ENCODE results near the gene NUP107. TPM values are rescaled to one million over a fixed set of nuclear protein-coding genes. Genes with fewer than 3 reads are reported as not detected.
"Not testable (repeated sequence)": the region's sequence is repeated elsewhere in the genome, so short reads cannot be mapped to it uniquely, and the experiment has no call there.

NUP107 gene
- total RNA-seq, 2 experiments from 2014 or later, result 91.2 to 106 TPM

GRCh38 chr12:68673788-68674187, 13.0 kb upstream of the NUP107 start:
- Mint-ChIP-seq H3K27ac (peak overlapping the region; percentile 90), H3K9me3 (no peaks in the 10 kb centered on the region), H3K36me3 (peaks cover 5% of the 10 kb centered on the region), H3K4me1 (peaks cover 34% of the 10 kb centered on the region), H3K27me3 (no peaks in the 10 kb centered on the region), H3K4me3 (peak overlapping the region; percentile 64)
- DNase-seq (no peak), ATAC-seq (ENCODE audit: low read depth) (peak; percentile 63)
- POLR2A ChIA-PET, result interaction anchor here (0.6 to 1.0 kb wide), 2 partner anchors 8 to 22 kb away, joined by 4 to 6 read pairs; no protein-coding TSS in a partner anchor

DNA sequence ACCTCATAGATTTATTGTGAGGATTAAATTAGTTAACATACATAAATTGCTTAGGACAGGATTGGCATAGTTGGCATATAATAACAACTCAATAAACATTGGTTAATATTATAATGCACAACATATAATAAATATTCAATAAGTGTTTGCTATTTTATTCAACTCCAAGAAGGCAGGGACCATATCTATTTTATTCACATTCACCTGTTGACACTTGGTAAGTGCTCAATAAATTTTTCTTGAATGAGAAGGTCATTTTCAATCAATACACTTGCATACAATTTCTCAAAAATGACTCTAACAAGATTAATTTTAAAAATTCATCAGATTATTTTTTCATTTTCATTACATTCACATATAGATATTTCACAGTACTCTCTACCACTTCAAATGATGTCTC, 12.4 kb upstream of the NUP107 start:
- no peaks in the 10 kb centered on the region for H3K27me3 Mint-ChIP-seq
- peaks cover 37% of the 10 kb centered on the region for H3K4me1 Mint-ChIP-seq
- ATAC-seq (ENCODE audit: low read depth) (no peak), DNase-seq (no peak)
- H3K27ac Mint-ChIP-seq, result peak overlapping the region; percentile 91
- POLR2A ChIA-PET, result interaction anchor here (1.3 to 1.9 kb wide), 4 partner anchors 9 to 133 kb away, joined by 4 to 8 read pairs (median 6); partner anchors contain the start of genes MDM2 and NUP107
- peaks cover 6% of the 10 kb centered on the region for H3K36me3 Mint-ChIP-seq
- H3K9me3 Mint-ChIP-seq, result no peaks in the 10 kb centered on the region
- H3K4me3 Mint-ChIP-seq, result peak overlapping the region; percentile 73

- DNase-seq (peak; percentile 70), ATAC-seq (ENCODE audit: low read depth) (peak; percentile 92)
- Mint-ChIP-seq H3K9me3 (no peaks in the 10 kb centered on the region), H3K4me1 (peaks cover 39% of the 10 kb centered on the region), H3K27me3 (no peaks in the 10 kb centered on the region), H3K36me3 (peaks cover 6% of the 10 kb centered on the region), H3K4me3 (peak overlapping the region; percentile 73), H3K27ac (peak overlapping the region; percentile 91)
- POLR2A ChIA-PET, result interaction anchor here (1.0 to 2.1 kb wide), 6 partner anchors 10 to 133 kb away, joined by 3 to 9 read pairs (median 6); partner anchors contain the start of genes MDM2 and NUP107
Measured at GRCh38 chr12:68675101-68675842, 11.5 kb upstream of the NUP107 start.

- POLR2A ChIA-PET, result interaction anchor here (0.7 to 2.1 kb wide), 2 partner anchors 8 to 10 kb away, joined by 3 to 9 read pairs; no protein-coding TSS in a partner anchor
- H3K27me3 Mint-ChIP-seq; H3K36me3 Mint-ChIP-seq; H3K4me3 Mint-ChIP-seq; DNase-seq; H3K27ac Mint-ChIP-seq; ATAC-seq (ENCODE audit: low read depth); H3K9me3 Mint-ChIP-seq: not testable (repeated sequence)
- peaks cover 33% of the 10 kb centered on the region for H3K4me1 Mint-ChIP-seq
Measured at GRCh38 chr12:68676854-68677253, 9.9 kb upstream of the NUP107 start.

DNA sequence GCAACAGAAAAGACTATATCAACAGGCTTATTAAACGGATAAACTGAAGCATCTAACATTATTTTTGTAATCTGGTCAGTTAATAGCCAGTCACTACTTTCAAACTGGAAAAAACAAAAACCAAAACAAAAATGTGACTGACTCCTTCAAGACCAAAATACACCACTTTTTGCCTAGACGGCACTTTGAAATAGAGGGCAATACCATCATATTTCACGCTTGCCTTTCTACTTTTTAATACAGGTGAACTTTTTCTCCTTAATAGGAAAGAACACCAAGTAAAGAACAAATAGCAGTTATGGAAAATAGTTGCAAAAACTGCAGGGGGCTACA, 550 bp upstream of the NUP107 start:
- POLR2A ChIA-PET, result interaction anchor here (0.6 to 2.0 kb wide), 8 partner anchors 11 to 121 kb away, joined by 3 to 9 read pairs (median 3); partner anchors contain the start of gene RAP1B
- ATAC-seq (ENCODE audit: low read depth), result peak; percentile 1
- Mint-ChIP-seq H3K9me3 (no peaks in the 10 kb centered on the region), H3K27me3 (no peaks in the 10 kb centered on the region), H3K4me3 (peak overlapping the region; percentile 94), H3K27ac (peak overlapping the region; percentile 96), H3K4me1 (peaks cover 30% of the 10 kb centered on the region), H3K36me3 (peaks cover 15% of the 10 kb centered on the region)
- no peak for DNase-seq

DNA sequence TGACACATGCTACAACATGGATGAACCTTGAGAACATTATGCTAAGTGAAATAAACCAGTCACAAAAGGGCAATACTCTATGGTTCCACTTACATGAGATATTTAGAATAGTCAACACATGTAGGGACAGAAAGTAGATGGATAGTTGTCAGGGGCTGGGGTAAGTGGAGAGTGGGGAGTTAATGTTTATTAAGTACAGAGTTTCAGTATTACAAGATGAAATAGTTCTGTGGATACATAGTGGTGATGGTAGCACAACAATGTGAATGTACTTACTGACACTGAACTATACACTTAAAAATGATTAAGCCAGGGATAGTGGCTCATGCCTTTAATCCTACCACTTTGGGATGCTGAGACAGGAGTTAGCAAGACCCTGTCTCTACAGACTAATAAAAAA, 8.7 kb downstream of the NUP107 start:
- POLR2A ChIA-PET, result no interaction called here
- Mint-ChIP-seq H3K27me3 (no peaks in the 10 kb centered on the region), H3K36me3 (peaks cover 39% of the 10 kb centered on the region), H3K27ac (no peak overlapping the region), H3K9me3 (no peaks in the 10 kb centered on the region), H3K4me1 (peaks cover 9% of the 10 kb centered on the region), H3K4me3 (no peak overlapping the region)
- ATAC-seq (ENCODE audit: low read depth) (no peak), DNase-seq (no peak)

DNA sequence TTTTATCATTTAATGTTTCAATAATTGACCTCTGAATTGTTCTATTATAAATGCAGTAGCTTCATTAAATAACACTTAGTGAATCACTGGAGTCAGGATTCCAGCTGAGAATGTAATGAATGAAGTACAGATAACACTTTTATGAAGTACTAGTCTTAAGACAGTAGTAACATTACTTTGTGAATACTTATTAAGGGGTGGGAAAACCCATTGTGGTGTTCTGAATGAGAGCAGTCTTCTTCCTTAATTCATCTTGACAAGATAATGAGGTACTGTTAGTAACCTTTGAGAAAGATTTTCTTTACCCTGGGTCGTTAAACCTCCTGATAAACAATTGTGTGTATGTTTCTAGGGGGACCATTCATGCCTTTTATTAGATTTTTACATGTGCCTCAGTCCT, 12.7 kb downstream of the NUP107 start:
- no peak overlapping the region for H3K27ac Mint-ChIP-seq
- no peak overlapping the region for H3K4me3 Mint-ChIP-seq
- no peaks in the 10 kb centered on the region for H3K9me3 Mint-ChIP-seq
- ATAC-seq (ENCODE audit: low read depth) (no peak), DNase-seq (no peak)
- peaks cover 2% of the 10 kb centered on the region for H3K4me1 Mint-ChIP-seq
- POLR2A ChIA-PET, result no interaction called here
- H3K27me3 Mint-ChIP-seq, result no peaks in the 10 kb centered on the region
- peaks cover 36% of the 10 kb centered on the region for H3K36me3 Mint-ChIP-seq

DNA sequence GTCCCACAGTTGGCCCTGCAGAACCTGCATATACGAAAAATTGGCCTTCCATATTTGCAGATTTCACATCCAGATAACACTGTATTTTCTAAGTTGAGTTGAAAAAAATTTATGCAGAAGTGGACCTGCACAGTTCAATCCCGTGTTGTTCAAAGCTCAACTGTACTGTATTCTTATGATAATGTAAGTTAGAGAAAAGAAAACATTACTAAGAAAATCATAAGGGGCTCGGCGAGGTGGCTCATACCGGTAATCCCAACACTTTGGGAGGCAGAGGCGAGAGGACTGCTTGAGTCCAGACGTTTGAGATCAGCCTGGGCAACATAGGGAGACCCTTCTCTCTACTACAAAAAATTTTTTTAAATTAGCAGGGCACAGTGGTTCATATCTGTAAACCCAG, 41.0 kb downstream of the NUP107 start:
- ATAC-seq (ENCODE audit: low read depth) (no peak), DNase-seq (no peak)
- no peak overlapping the region for H3K4me3 Mint-ChIP-seq
- POLR2A ChIA-PET, result no interaction called here
- H3K27ac Mint-ChIP-seq, result no peak overlapping the region
- peaks cover 2% of the 10 kb centered on the region for H3K4me1 Mint-ChIP-seq
- no peaks in the 10 kb centered on the region for H3K9me3 Mint-ChIP-seq
- H3K27me3 Mint-ChIP-seq, result no peaks in the 10 kb centered on the region
- H3K36me3 Mint-ChIP-seq, result peaks cover 24% of the 10 kb centered on the region

- no peaks in the 10 kb centered on the region for H3K27me3 Mint-ChIP-seq
- peaks cover 26% of the 10 kb centered on the region for H3K36me3 Mint-ChIP-seq
- no peaks in the 10 kb centered on the region for H3K9me3 Mint-ChIP-seq
- POLR2A ChIA-PET, result no interaction called here
- no peak overlapping the region for H3K4me3 Mint-ChIP-seq
- peaks cover 2% of the 10 kb centered on the region for H3K4me1 Mint-ChIP-seq
- DNase-seq (no peak), ATAC-seq (ENCODE audit: low read depth) (no peak)
- no peak overlapping the region for H3K27ac Mint-ChIP-seq
Measured at GRCh38 chr12:68733661-68734071, 46.9 kb downstream of the NUP107 start.

DNA sequence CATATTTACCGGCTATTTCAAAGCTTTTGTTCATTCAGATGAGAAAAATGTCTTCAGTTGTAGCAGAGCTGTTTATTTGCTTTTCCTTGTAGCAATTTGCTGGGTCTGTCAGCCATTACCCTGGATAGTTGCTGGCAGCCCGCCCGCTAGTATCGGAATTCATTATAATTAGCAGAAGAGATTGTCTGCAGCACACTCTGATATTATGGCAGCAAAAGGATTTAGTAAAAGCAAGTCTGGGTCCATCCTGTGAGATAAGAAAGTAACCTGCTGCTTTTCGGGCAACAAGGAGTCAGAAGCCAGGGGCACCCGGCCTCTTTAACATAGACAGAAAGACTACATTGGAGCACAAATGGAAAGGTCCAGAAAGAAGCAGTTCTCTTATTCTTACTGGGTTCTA, 53.1 kb downstream of the NUP107 start:
- Mint-ChIP-seq H3K4me1 (peaks cover 14% of the 10 kb centered on the region), H3K36me3 (peaks cover 13% of the 10 kb centered on the region), H3K9me3 (no peaks in the 10 kb centered on the region), H3K27ac (no peak overlapping the region), H3K27me3 (no peaks in the 10 kb centered on the region), H3K4me3 (no peak overlapping the region)
- POLR2A ChIA-PET, result interaction anchor here (1.4 kb wide), 1 partner anchor 67 kb away, joined by 3 read pairs; no protein-coding TSS in a partner anchor
- no peak for DNase-seq
- ATAC-seq (ENCODE audit: low read depth), result no peak

DNA sequence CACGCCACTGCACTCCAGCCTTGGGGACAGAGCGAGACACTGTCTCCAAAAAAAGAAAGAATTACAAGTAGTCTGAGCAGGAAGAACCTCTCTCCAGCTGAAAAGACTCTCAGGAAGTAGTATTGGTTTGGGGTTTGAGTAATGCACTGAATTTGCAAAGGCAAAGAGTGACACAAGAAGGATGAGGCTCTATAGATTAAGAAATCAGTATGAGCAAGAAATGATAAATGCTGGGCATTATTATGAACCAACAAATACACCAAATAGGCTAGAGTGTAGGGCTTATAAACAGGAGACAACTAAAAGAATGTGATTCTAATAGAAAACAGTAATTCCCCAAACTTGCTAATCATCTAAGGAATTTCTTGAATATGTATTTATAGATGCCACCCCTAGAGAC, 56.6 kb downstream of the NUP107 start:
- peaks cover 23% of the 10 kb centered on the region for H3K4me1 Mint-ChIP-seq
- peak overlapping the region; percentile 56 for H3K4me3 Mint-ChIP-seq
- DNase-seq, result no peak
- ATAC-seq (ENCODE audit: low read depth), result no peak
- no peaks in the 10 kb centered on the region for H3K27me3 Mint-ChIP-seq
- H3K9me3 Mint-ChIP-seq, result no peaks in the 10 kb centered on the region
- POLR2A ChIA-PET, result no interaction called here
- peaks cover 3% of the 10 kb centered on the region for H3K36me3 Mint-ChIP-seq
- H3K27ac Mint-ChIP-seq, result peak overlapping the region; percentile 85

- peaks cover 12% of the 10 kb centered on the region for H3K36me3 Mint-ChIP-seq
- peak overlapping the region; percentile 85 for H3K27ac Mint-ChIP-seq
- peak overlapping the region; percentile 95 for H3K4me3 Mint-ChIP-seq
- POLR2A ChIA-PET, result interaction anchor here (0.7 to 3.2 kb wide), 4 partner anchors 62 to 133 kb away, joined by 3 to 61 read pairs (median 4); partner anchors contain the start of gene MDM2
- no peaks in the 10 kb centered on the region for H3K27me3 Mint-ChIP-seq
- H3K4me1 Mint-ChIP-seq, result peaks cover 35% of the 10 kb centered on the region
- ATAC-seq (ENCODE audit: low read depth) (no peak), DNase-seq (no peak)
- no peaks in the 10 kb centered on the region for H3K9me3 Mint-ChIP-seq
Measured at GRCh38 chr12:68745376-68745903, 58.7 kb downstream of the NUP107 start.

- peaks cover 38% of the 10 kb centered on the region for H3K4me1 Mint-ChIP-seq
- H3K4me3 Mint-ChIP-seq, result peak within 1 kb of the TSS; percentile 95
- peak within 1 kb of the TSS; percentile 85 for H3K27ac Mint-ChIP-seq
- H3K9me3 Mint-ChIP-seq, result no peaks in the 10 kb centered on the region
- POLR2A ChIA-PET, result interaction anchor here (0.7 to 3.2 kb wide), 6 partner anchors 25 to 133 kb away, joined by 3 to 61 read pairs (median 4); partner anchors contain the start of gene MDM2
- no peaks in the 10 kb centered on the region for H3K27me3 Mint-ChIP-seq
- H3K36me3 Mint-ChIP-seq, result peaks cover 12% of the 10 kb centered on the region
- ATAC-seq (ENCODE audit: low read depth) (peak; percentile 98), DNase-seq (peak; percentile 93)
Measured at GRCh38 chr12:68745904-68746571, 59.3 kb downstream of the NUP107 start, which contains the start of gene SLC35E3. Gene SLC35E3, plus strand, starts transcription at chr12:68746176. Its CDS starts 202 bp downstream, at chr12:68746378.
